ENCODE measurements around the gene NACC1.

The NACC1 gene

GRCh38 chr19:13189600-13189999 is 71.5 kb downstream of the NACC1 start:
- H3K27ac ChIP-seq = no peak overlapping the region

More at GRCh38 chr19:13189600-13189999, 71.5 kb downstream of the NACC1 start:
- H3K4me3 ChIP-seq = no peak overlapping the region
- no peak for TF ChIP-seq CTCF (IDR thresholded peaks at IDR 0.05)
- no peak for DNase-seq (ENCODE audit: low spot score)
